ENCODE data around the gene RANBP6. TPM values are rescaled to one million over a fixed set of nuclear protein-coding genes. Genes with fewer than 3 reads are reported as not detected.
A peak's percentile ranks its signal among the peaks of the same experiment; 100 is the strongest.
"Not testable (repeated sequence)": the region's sequence is repeated elsewhere in the genome, so short reads cannot be mapped to it uniquely, and the experiment has no call there.

Gene RANBP6
- 26.4 and 31.2 TPM in 2 replicates for total RNA-seq (2012; rRNA removed)

- Histone ChIP-seq H3K9ac (ENCODE audit: low read depth, low read length) (peak within 1 kb of the TSS; percentile 84), H3K36me3 (ENCODE audit: insufficient read depth, low read length) (no peaks in the 10 kb centered on the region), H3K27me3 (ENCODE audit: control insufficient read depth, insufficient read depth, low read length) (no peaks in the 10 kb centered on the region), H3K9me3 (replicated peaks; ENCODE audit: low read length) (no peaks in the 10 kb centered on the region), H3K4me3 (ENCODE audit: low read length) (peak within 1 kb of the TSS; percentile 85), H3K4me1 (ENCODE audit: control insufficient read depth, insufficient read depth, low read length) (peaks cover 8% of the 10 kb centered on the region), H3K4me2 (ENCODE audit: low read length) (peak within 1 kb of the TSS; percentile 89)
Observed at GRCh38 chr9:6015278-6016157, at the start of gene RANBP6. RANBP6 (minus strand) TSS chr9:6015624; CDS start chr9:6015607, 17 bp downstream.

- H3K4me3 ChIP-seq (ENCODE audit: low read length); H3K36me3 ChIP-seq (ENCODE audit: insufficient read depth, low read length); H3K27me3 ChIP-seq (ENCODE audit: control insufficient read depth, insufficient read depth, low read length); H3K9ac ChIP-seq (ENCODE audit: low read depth, low read length); H3K4me2 ChIP-seq (ENCODE audit: low read length); H3K9me3 ChIP-seq (replicated peaks; ENCODE audit: low read length); H3K4me1 ChIP-seq (ENCODE audit: control insufficient read depth, insufficient read depth, low read length): not testable (repeated sequence)
Observed at GRCh38 chr9:6063146-6063545, 47.7 kb upstream of the RANBP6 start.

- H3K36me3 ChIP-seq (ENCODE audit: insufficient read depth, low read length), result no peaks in the 10 kb centered on the region
- peaks cover 5% of the 10 kb centered on the region for H3K27me3 ChIP-seq (ENCODE audit: control insufficient read depth, insufficient read depth, low read length)
- H3K9ac ChIP-seq (ENCODE audit: low read depth, low read length), result no peak overlapping the region
- no peak overlapping the region for H3K4me2 ChIP-seq (ENCODE audit: low read length)
- H3K4me3 ChIP-seq (ENCODE audit: low read length), result no peak overlapping the region
- H3K4me1 ChIP-seq (ENCODE audit: control insufficient read depth, insufficient read depth, low read length), result no peaks in the 10 kb centered on the region
- H3K9me3 ChIP-seq (replicated peaks; ENCODE audit: low read length), result no peaks in the 10 kb centered on the region
Observed at GRCh38 chr9:6055666-6056065, 40.2 kb upstream of the RANBP6 start.

GRCh38 chr9:6055216-6055615, 39.8 kb upstream of the RANBP6 start:
- Histone ChIP-seq H3K36me3 (ENCODE audit: insufficient read depth, low read length) (no peaks in the 10 kb centered on the region), H3K4me2 (ENCODE audit: low read length) (no peak overlapping the region), H3K4me3 (ENCODE audit: low read length) (no peak overlapping the region), H3K9me3 (replicated peaks; ENCODE audit: low read length) (no peaks in the 10 kb centered on the region), H3K4me1 (ENCODE audit: control insufficient read depth, insufficient read depth, low read length) (no peaks in the 10 kb centered on the region), H3K27me3 (ENCODE audit: control insufficient read depth, insufficient read depth, low read length) (peaks cover 5% of the 10 kb centered on the region), H3K9ac (ENCODE audit: low read depth, low read length) (no peak overlapping the region)

GRCh38 chr9:6054280-6055099, 39.1 kb upstream of the RANBP6 start:
- H3K4me2 ChIP-seq (ENCODE audit: low read length), result no peak overlapping the region
- H3K4me1 ChIP-seq (ENCODE audit: control insufficient read depth, insufficient read depth, low read length), result no peaks in the 10 kb centered on the region
- H3K36me3 ChIP-seq (ENCODE audit: insufficient read depth, low read length), result no peaks in the 10 kb centered on the region
- H3K27me3 ChIP-seq (ENCODE audit: control insufficient read depth, insufficient read depth, low read length), result peaks cover 11% of the 10 kb centered on the region
- no peak overlapping the region for H3K4me3 ChIP-seq (ENCODE audit: low read length)
- no peaks in the 10 kb centered on the region for H3K9me3 ChIP-seq (replicated peaks; ENCODE audit: low read length)
- no peak overlapping the region for H3K9ac ChIP-seq (ENCODE audit: low read depth, low read length)

GRCh38 chr9:6052293-6052919, 37.0 kb upstream of the RANBP6 start:
- Histone ChIP-seq H3K4me3 (ENCODE audit: low read length) (no peak overlapping the region), H3K4me2 (ENCODE audit: low read length) (no peak overlapping the region)

GRCh38 chr9:6051511-6051950, 36.1 kb upstream of the RANBP6 start:
- no peak overlapping the region for H3K4me3 ChIP-seq (ENCODE audit: low read length)
- no peaks in the 10 kb centered on the region for H3K36me3 ChIP-seq (ENCODE audit: insufficient read depth, low read length)
- H3K4me2 ChIP-seq (ENCODE audit: low read length), result no peak overlapping the region
- H3K9ac ChIP-seq (ENCODE audit: low read depth, low read length), result no peak overlapping the region
- H3K9me3 ChIP-seq (replicated peaks; ENCODE audit: low read length), result no peaks in the 10 kb centered on the region
- peaks cover 34% of the 10 kb centered on the region for H3K27me3 ChIP-seq (ENCODE audit: control insufficient read depth, insufficient read depth, low read length)
- H3K4me1 ChIP-seq (ENCODE audit: control insufficient read depth, insufficient read depth, low read length), result no peaks in the 10 kb centered on the region

More at GRCh38 chr9:6052293-6052919, 37.0 kb upstream of the RANBP6 start:
- Histone ChIP-seq H3K4me1 (ENCODE audit: control insufficient read depth, insufficient read depth, low read length) (no peaks in the 10 kb centered on the region), H3K9ac (ENCODE audit: low read depth, low read length) (no peak overlapping the region), H3K9me3 (replicated peaks; ENCODE audit: low read length) (no peaks in the 10 kb centered on the region), H3K27me3 (ENCODE audit: control insufficient read depth, insufficient read depth, low read length) (peaks cover 27% of the 10 kb centered on the region), H3K36me3 (ENCODE audit: insufficient read depth, low read length) (no peaks in the 10 kb centered on the region)

GRCh38 chr9:6049798-6050197, 34.4 kb upstream of the RANBP6 start:
- Histone ChIP-seq H3K4me3 (ENCODE audit: low read length) (no peak overlapping the region), H3K4me1 (ENCODE audit: control insufficient read depth, insufficient read depth, low read length) (no peaks in the 10 kb centered on the region), H3K36me3 (ENCODE audit: insufficient read depth, low read length) (no peaks in the 10 kb centered on the region), H3K27me3 (ENCODE audit: control insufficient read depth, insufficient read depth, low read length) (peaks cover 46% of the 10 kb centered on the region), H3K9me3 (replicated peaks; ENCODE audit: low read length) (no peaks in the 10 kb centered on the region), H3K4me2 (ENCODE audit: low read length) (no peak overlapping the region), H3K9ac (ENCODE audit: low read depth, low read length) (no peak overlapping the region)

- H3K27me3 ChIP-seq (ENCODE audit: control insufficient read depth, insufficient read depth, low read length), result peaks cover 49% of the 10 kb centered on the region
- no peaks in the 10 kb centered on the region for H3K9me3 ChIP-seq (replicated peaks; ENCODE audit: low read length)
- no peaks in the 10 kb centered on the region for H3K36me3 ChIP-seq (ENCODE audit: insufficient read depth, low read length)
- no peak overlapping the region for H3K9ac ChIP-seq (ENCODE audit: low read depth, low read length)
- H3K4me2 ChIP-seq (ENCODE audit: low read length), result no peak overlapping the region
- H3K4me1 ChIP-seq (ENCODE audit: control insufficient read depth, insufficient read depth, low read length), result no peaks in the 10 kb centered on the region
- no peak overlapping the region for H3K4me3 ChIP-seq (ENCODE audit: low read length)
Observed at GRCh38 chr9:6048039-6048438, 32.6 kb upstream of the RANBP6 start.

- no peak overlapping the region for H3K9ac ChIP-seq (ENCODE audit: low read depth, low read length)
- no peak overlapping the region for H3K4me2 ChIP-seq (ENCODE audit: low read length)
- no peak overlapping the region for H3K4me3 ChIP-seq (ENCODE audit: low read length)
- no peaks in the 10 kb centered on the region for H3K9me3 ChIP-seq (replicated peaks; ENCODE audit: low read length)
- H3K4me1 ChIP-seq (ENCODE audit: control insufficient read depth, insufficient read depth, low read length), result no peaks in the 10 kb centered on the region
- H3K27me3 ChIP-seq (ENCODE audit: control insufficient read depth, insufficient read depth, low read length), result peaks cover 56% of the 10 kb centered on the region
- no peaks in the 10 kb centered on the region for H3K36me3 ChIP-seq (ENCODE audit: insufficient read depth, low read length)
Observed at GRCh38 chr9:6047020-6047419, 31.6 kb upstream of the RANBP6 start.

GRCh38 chr9:6045364-6045763, 29.9 kb upstream of the RANBP6 start:
- H3K4me2 ChIP-seq (ENCODE audit: low read length), result no peak overlapping the region
- H3K9me3 ChIP-seq (replicated peaks; ENCODE audit: low read length), result no peaks in the 10 kb centered on the region
- H3K36me3 ChIP-seq (ENCODE audit: insufficient read depth, low read length), result no peaks in the 10 kb centered on the region
- H3K27me3 ChIP-seq (ENCODE audit: control insufficient read depth, insufficient read depth, low read length), result peaks cover 56% of the 10 kb centered on the region
- H3K4me3 ChIP-seq (ENCODE audit: low read length), result no peak overlapping the region
- H3K9ac ChIP-seq (ENCODE audit: low read depth, low read length), result no peak overlapping the region
- H3K4me1 ChIP-seq (ENCODE audit: control insufficient read depth, insufficient read depth, low read length), result no peaks in the 10 kb centered on the region

All from skeletal muscle satellite cell (primary cell).